Measurements from ENCODE around the gene TRPV2.

DNA sequence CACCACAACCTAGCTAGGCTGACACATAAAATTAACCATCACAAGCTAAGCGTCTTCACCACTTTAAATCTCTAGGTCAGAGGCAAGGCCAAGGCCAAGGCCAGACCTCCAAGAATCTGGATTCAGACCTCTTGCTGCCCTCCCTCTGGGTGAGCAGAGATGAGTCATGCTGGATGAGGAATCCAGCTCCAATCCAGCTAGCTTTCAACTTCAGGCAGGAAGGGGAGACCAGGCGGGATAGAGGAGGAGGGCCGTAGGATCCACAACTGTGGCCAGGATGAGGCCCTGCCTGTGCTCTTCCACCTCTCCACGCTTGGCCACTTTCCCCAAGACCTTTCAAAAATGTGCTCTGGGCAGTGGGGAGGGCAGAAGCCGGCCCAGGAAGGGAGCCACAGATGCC, 61.9 kb downstream of the TRPV2 start:
- TF ChIP-seq, protein P1, sequence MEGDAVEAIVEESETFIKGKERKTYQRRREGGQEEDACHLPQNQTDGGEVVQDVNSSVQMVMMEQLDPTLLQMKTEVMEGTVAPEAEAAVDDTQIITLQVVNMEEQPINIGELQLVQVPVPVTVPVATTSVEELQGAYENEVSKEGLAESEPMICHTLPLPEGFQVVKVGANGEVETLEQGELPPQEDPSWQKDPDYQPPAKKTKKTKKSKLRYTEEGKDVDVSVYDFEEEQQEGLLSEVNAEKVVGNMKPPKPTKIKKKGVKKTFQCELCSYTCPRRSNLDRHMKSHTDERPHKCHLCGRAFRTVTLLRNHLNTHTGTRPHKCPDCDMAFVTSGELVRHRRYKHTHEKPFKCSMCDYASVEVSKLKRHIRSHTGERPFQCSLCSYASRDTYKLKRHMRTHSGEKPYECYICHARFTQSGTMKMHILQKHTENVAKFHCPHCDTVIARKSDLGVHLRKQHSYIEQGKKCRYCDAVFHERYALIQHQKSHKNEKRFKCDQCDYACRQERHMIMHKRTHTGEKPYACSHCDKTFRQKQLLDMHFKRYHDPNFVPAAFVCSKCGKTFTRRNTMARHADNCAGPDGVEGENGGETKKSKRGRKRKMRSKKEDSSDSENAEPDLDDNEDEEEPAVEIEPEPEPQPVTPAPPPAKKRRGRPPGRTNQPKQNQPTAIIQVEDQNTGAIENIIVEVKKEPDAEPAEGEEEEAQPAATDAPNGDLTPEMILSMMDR (IDR thresholded peaks at IDR 0.05; ENCODE audit: low read depth, low read length), result no peak
- TF ChIP-seq POLR2A (IDR thresholded peaks at IDR 0.05; ENCODE audit: extremely low read depth, insufficient read length), result no peak
- TF ChIP-seq, protein P2, sequence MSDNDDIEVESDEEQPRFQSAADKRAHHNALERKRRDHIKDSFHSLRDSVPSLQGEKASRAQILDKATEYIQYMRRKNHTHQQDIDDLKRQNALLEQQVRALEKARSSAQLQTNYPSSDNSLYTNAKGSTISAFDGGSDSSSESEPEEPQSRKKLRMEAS (IDR thresholded peaks at IDR 0.05; ENCODE audit: low read depth, low read length), result no peak
- TF ChIP-seq MYC (IDR thresholded peaks at IDR 0.05; ENCODE audit: low read depth, low read length), result no peak

All from NB4 (cell line).